ELR (cell line): ENCODE results near the gene PDE4D.

ENCODE experiments used
- DNase-seq: peaks from one replicate; pipeline ENCODE4 v3.0.0-alpha.2; 2015; ENCODE audit warnings: low read depth

Gene PDE4D

GRCh38 chr5:59251627-59252026 lies 641.9 kb downstream of the PDE4D start:
- no peak for DNase-seq

GRCh38 chr5:59249726-59250125 lies 643.8 kb downstream of the PDE4D start:
- DNase-seq: no peak

- no peak for DNase-seq
Measured at GRCh38 chr5:59249160-59249559, 644.4 kb downstream of the PDE4D start.

- no peak for DNase-seq
Measured at GRCh38 chr5:59246882-59247281, 646.6 kb downstream of the PDE4D start.

GRCh38 chr5:59246145-59246869 lies 647.2 kb downstream of the PDE4D start:
- no peak for DNase-seq

GRCh38 chr5:59245198-59245597 lies 648.3 kb downstream of the PDE4D start:
- no peak for DNase-seq

GRCh38 chr5:59241552-59241951 lies 652.0 kb downstream of the PDE4D start:
- no peak for DNase-seq

GRCh38 chr5:59241119-59241518 lies 652.4 kb downstream of the PDE4D start:
- DNase-seq: no peak

- no peak for DNase-seq
Measured at GRCh38 chr5:59238126-59238902, 655.2 kb downstream of the PDE4D start.

GRCh38 chr5:59236986-59237385 lies 656.5 kb downstream of the PDE4D start:
- DNase-seq: no peak

- no peak for DNase-seq
Measured at GRCh38 chr5:59236448-59236847, 657.1 kb downstream of the PDE4D start.

- DNase-seq: no peak
Measured at GRCh38 chr5:59234236-59234635, 659.3 kb downstream of the PDE4D start.

- no peak for DNase-seq
Measured at GRCh38 chr5:59231221-59231931, 662.1 kb downstream of the PDE4D start.

GRCh38 chr5:59222687-59223511 lies 670.6 kb downstream of the PDE4D start:
- DNase-seq: no peak

- DNase-seq: no peak
Measured at GRCh38 chr5:59221769-59222168, 671.8 kb downstream of the PDE4D start.

GRCh38 chr5:59218424-59219045 lies 675.0 kb downstream of the PDE4D start:
- peak; percentile 45 for DNase-seq

GRCh38 chr5:59216841-59217240 lies 676.7 kb downstream of the PDE4D start:
- no peak for DNase-seq

- DNase-seq: no peak
Measured at GRCh38 chr5:59212596-59212995, 680.9 kb downstream of the PDE4D start.

- DNase-seq: no peak
Measured at GRCh38 chr5:59209758-59210359, 683.7 kb downstream of the PDE4D start.

- no peak for DNase-seq
Measured at GRCh38 chr5:59208474-59208873, 685.1 kb downstream of the PDE4D start.

- no peak for DNase-seq
Measured at GRCh38 chr5:59207401-59207800, 686.1 kb downstream of the PDE4D start.
